DMS53 (cell line): ENCODE data around the gene TUBE1.

Experiments
- DNase-seq: peaks from one replicate; lab custom pipeline; 2025; lab: John Stamatoyannopoulos, UW

The TUBE1 gene

GRCh38 chr6:112033791-112034615, 53.3 kb downstream of the TUBE1 start:
- DNase-seq = no peak

- DNase-seq = peak; percentile 4
These were observed 54.6 kb downstream of the TUBE1 start for GRCh38 chr6:112032728-112033127.

GRCh38 chr6:112031960-112032359, 55.3 kb downstream of the TUBE1 start:
- DNase-seq = no peak

DNA sequence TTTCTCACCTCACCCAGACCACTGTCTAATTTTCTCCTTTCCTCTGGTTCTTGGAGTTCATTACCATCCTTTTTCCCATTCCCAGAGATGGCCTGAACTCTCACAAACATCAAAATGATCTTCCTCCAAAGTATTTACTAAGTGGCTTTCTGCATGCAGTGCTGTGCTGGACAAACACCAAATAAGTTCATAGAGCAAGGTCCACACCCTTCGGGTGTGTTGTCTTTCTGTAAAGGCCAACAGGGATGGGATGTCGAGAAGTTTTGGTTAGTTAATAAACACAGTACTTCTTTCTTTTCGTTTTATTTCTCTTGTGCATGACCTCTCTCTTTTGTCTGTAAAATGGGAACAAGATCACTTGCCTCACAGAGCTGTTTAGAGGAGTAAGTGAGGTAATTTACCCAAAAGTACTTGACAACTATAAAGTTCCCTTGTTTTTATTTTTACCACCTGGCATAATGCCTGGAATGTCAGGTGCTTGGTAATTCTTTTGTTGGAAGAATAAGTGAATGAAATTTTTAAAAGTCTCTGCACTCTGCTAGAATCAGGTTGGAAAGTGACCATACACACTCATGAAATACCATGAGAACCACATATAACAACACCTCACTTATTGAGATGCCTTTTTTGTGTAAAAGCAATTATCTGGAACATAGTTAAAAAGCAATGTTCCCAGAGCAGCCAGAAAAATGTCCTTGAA, 56.2 kb downstream of the TUBE1 start:
- no peak for DNase-seq

GRCh38 chr6:112030206-112030960, 56.9 kb downstream of the TUBE1 start:
- DNase-seq = no peak

GRCh38 chr6:112029045-112029822, 58.0 kb downstream of the TUBE1 start:
- DNase-seq = peak; percentile 77

DNA sequence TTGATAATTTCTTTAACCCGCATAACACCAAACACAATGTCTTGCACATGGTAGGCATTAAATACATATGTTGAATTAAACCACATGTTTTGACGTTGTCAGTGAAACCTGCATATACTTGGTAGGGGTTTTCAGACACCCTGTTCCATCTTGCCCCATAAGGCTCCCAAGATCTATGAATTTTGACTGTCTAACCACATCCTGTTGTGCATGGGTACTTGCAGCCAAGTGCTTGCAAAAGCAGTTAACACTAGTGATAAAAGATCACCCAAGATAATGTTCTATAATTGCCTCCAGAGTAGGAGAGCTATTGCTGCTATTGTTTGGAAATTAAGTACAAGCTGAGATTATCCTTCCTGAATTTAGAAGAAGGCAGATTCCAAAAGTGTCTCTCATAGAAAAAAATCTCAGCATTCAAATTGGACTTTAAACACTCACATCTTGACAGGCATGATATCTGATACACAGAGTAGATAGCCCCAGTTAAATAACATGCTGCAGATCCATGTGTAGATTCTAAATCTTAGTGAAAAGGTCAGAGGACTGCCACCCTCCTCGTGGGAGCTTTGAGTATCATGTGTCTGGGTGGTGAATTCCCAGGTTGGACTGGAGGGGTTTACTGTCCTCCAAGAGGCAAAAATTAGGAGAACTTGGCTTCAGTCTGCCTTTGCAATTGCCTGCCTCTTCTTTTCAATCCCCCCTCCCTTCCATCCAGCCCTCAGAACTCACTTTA, 59.2 kb downstream of the TUBE1 start:
- DNase-seq = no peak

GRCh38 chr6:112026933-112027332, 60.3 kb downstream of the TUBE1 start:
- no peak for DNase-seq

GRCh38 chr6:112024464-112024863, 62.8 kb downstream of the TUBE1 start:
- no peak for DNase-seq

- no peak for DNase-seq
These were observed 64.5 kb downstream of the TUBE1 start for GRCh38 chr6:112022749-112023148.

DNA sequence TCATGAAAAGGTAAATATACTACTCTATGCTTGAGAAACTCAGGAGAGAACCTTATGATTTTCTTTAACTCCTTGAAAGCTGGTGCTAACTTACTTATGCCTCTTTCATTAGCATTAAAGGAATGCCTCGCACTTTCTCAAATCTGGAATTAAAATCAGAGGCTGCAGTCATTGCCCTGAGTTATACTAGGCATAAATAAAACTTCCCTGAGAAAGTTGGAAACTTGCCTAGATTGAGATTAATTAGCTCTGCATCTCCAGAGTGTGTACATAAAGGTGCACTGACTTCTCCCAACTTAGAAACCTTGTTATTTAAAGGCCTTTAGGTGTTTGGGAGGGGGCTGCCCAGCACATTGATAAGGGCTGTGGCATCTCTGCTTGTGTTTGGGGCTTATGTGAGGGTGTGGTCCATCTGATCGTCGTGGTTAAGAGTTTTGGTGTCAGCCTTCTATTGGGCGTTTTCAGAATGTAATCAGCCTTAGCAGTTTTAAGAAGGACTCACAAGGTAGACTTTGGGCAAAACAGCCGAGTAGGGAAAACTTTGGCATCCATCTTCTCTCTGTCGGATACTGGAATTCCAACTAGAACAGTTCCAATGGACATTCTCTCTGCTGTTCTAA, 65.5 kb downstream of the TUBE1 start:
- no peak for DNase-seq
